Thyroid gland (tissue), 4 donors: ENCODE data around the gene RRBP1. TPM values are rescaled to one million over a fixed set of nuclear protein-coding genes. Genes with fewer than 3 reads are reported as not detected.

Experiments used
- DNase-seq, 2 donors: peaks; one replicate each; pipeline ENCODE4 v3.0.0-alpha.2; 2019
- H3K27ac ChIP-seq, 3 donors: fragments of 200-600 bp; sonication (generic); 1 replicate in 2 of 3; 2 replicates in 1 of 3; pipeline ENCODE4 v1.5.1; 2016 to 2019; ENCODE audit warnings: mild to moderate bottlenecking in 1 of 3, moderate library complexity in 1 of 3
- H3K27me3 ChIP-seq: fragments of 200-600 bp; sonication (generic); one replicate; pipeline ENCODE4 v1.5.1; 2019
- H3K36me3 ChIP-seq, 2 donors: fragments of 200-600 bp; sonication (generic); one replicate each; pipeline ENCODE4 v1.5.1; 2016 to 2019
- H3K4me1 ChIP-seq, 2 donors: fragments of 200-600 bp; sonication (generic); one replicate each; pipeline ENCODE4 v1.5.1; 2017 to 2019
- H3K4me3 ChIP-seq, 3 donors: fragments of 200-600 bp; sonication (generic); replicated peaks in 1 of 3; 1 replicate in 2 of 3; 2 replicates in 1 of 3; pipeline ENCODE4 v1.5.1; 2016; ENCODE audit warnings: mild to moderate bottlenecking in 1 of 3
- H3K9me3 ChIP-seq: fragments of 200-600 bp; sonication (generic); one replicate; pipeline ENCODE4 v1.5.1; 2017
- CTCF ChIP-seq, 6 experiments: fragments of 200-600 bp in 3 of 6; fragments of 450-650 bp in 3 of 6; sonication (generic) in 3 of 6; IDR thresholded peaks; one replicate each; pipeline ENCODE4 v1.5.1; 2016 to 2019; ENCODE audit warnings: antibody characterized with exemption in 6 of 6, mild to moderate bottlenecking in 2 of 6, inconsistent platforms in 1 of 6, moderate library complexity in 1 of 6
- POLR2A ChIP-seq, 2 donors: fragments of 450-650 bp; IDR thresholded peaks; one replicate each; pipeline ENCODE4 v1.6.1; 2017; ENCODE audit warnings: antibody characterized with exemption in 2 of 2, mild to moderate bottlenecking in 2 of 2, moderate library complexity in 1 of 2
- WGBS, 2 donors: methylation state at CpG; one replicate each; pipeline ENCODE4 v1.1.5; 2017; 5-methylcytosine and 5-hydroxymethylcytosine counted together
- intact Hi-C: fragments of 100-400 bp; cut with DNase I; formaldehyde crosslinking; loops from one replicate; pipeline ENCODE4 v1.15.1; 2023
- total RNA-seq, 4 donors: library from RNA; depleted of rRNA; stranded (reverse); fragments of >200 nt; gene quantifications; one replicate each; pipeline ENCODE4 v1.2.3, GENCODE V29; 2016

The RRBP1 gene
- total RNA-seq, 4 donors from 2014 or later = 149 to 287 (median 221) TPM

GRCh38 chr20:17655286-17655651, 26.8 kb downstream of the RRBP1 start:
- TF ChIP-seq POLR2A (IDR thresholded peaks at IDR 0.05) = no peak
- peak in 1 of 6 experiments; percentile 2 for TF ChIP-seq CTCF (IDR thresholded peaks at IDR 0.05)
- H3K27ac ChIP-seq = peak overlapping the region in 2 of 3 donors; percentile 18 to 62
- 69 to 79% methylated on average over 7 of the region's 7 CpGs for WGBS, 2 donors
- no peaks in the 10 kb centered on the region for H3K9me3 ChIP-seq
- H3K36me3 ChIP-seq = peaks cover 7 to 19% of the 10 kb centered on the region in 2 donors
- peaks cover 30 to 50% of the 10 kb centered on the region in 2 donors for H3K4me1 ChIP-seq
- H3K27me3 ChIP-seq = no peaks in the 10 kb centered on the region
- intact Hi-C loops = loop anchor here (10.0 kb wide), 1 partner anchor 250 kb away; no protein-coding TSS in a partner anchor
- H3K4me3 ChIP-seq = no peak overlapping the region
- no peak for DNase-seq

- H3K36me3 ChIP-seq = peaks cover 7 to 16% of the 10 kb centered on the region in 2 donors
- 40 to 46% methylated on average over 7 of the region's 7 CpGs for WGBS, 2 donors
- intact Hi-C loops = loop anchor here (10.0 kb wide), 1 partner anchor 250 kb away; no protein-coding TSS in a partner anchor
- no peaks in the 10 kb centered on the region for H3K27me3 ChIP-seq
- peaks cover 35 to 50% of the 10 kb centered on the region in 2 donors for H3K4me1 ChIP-seq
- no peaks in the 10 kb centered on the region for H3K9me3 ChIP-seq
- peak; percentile 74 to 80 for DNase-seq
- peak overlapping the region; percentile 27 to 62 (median 45) for H3K27ac ChIP-seq
- TF ChIP-seq CTCF (IDR thresholded peaks at IDR 0.05) (peak in 5 of 6 experiments; percentile 38 to 65 (median 51)), POLR2A (IDR thresholded peaks at IDR 0.05) (no peak)
- H3K4me3 ChIP-seq = no peak overlapping the region
These were observed 27.3 kb downstream of the RRBP1 start for GRCh38 chr20:17654649-17655285.

- WGBS, 2 donors = 88 to 92% methylated on average over 6 to 11 of the region's 11 CpGs
- Histone ChIP-seq H3K27me3 (no peaks in the 10 kb centered on the region), H3K27ac (peak overlapping the region; percentile 27 to 62 (median 45)), H3K9me3 (no peaks in the 10 kb centered on the region), H3K4me3 (no peak overlapping the region), H3K36me3 (peaks cover 7 to 12% of the 10 kb centered on the region in 2 donors), H3K4me1 (peaks cover 43 to 55% of the 10 kb centered on the region in 2 donors)
- intact Hi-C loops = loop anchor here (10.0 kb wide), 1 partner anchor 251 kb away; no protein-coding TSS in a partner anchor
- DNase-seq = no peak
- TF ChIP-seq POLR2A (IDR thresholded peaks at IDR 0.05) (no peak), CTCF (IDR thresholded peaks at IDR 0.05) (no peak)
These were observed 28.0 kb downstream of the RRBP1 start for GRCh38 chr20:17653835-17654648.

- WGBS, 2 donors = 57 to 69% methylated on average over 7 to 10 of the region's 10 CpGs
- intact Hi-C loops = loop anchor here (10.0 kb wide), 1 partner anchor 252 kb away; no protein-coding TSS in a partner anchor
These were observed 29.6 kb downstream of the RRBP1 start for GRCh38 chr20:17652411-17652810.

GRCh38 chr20:17651760-17652388, 30.2 kb downstream of the RRBP1 start:
- intact Hi-C loops = loop anchor here (10.0 kb wide), 1 partner anchor 253 kb away; no protein-coding TSS in a partner anchor
- DNase-seq = peak; percentile 80 to 86
- no peaks in the 10 kb centered on the region for H3K9me3 ChIP-seq
- no peaks in the 10 kb centered on the region for H3K36me3 ChIP-seq
- no peaks in the 10 kb centered on the region for H3K27me3 ChIP-seq
- peak overlapping the region; percentile 23 to 89 (median 52) for H3K27ac ChIP-seq
- H3K4me1 ChIP-seq = peaks cover 64 to 77% of the 10 kb centered on the region in 2 donors
- no peak overlapping the region for H3K4me3 ChIP-seq
- TF ChIP-seq POLR2A (IDR thresholded peaks at IDR 0.05) (no peak), CTCF (IDR thresholded peaks at IDR 0.05) (peak in 5 of 6 experiments; percentile 21 to 70 (median 49))
- 53% methylated on average over 2 of the region's 2 CpGs for WGBS, 2 donors

More at GRCh38 chr20:17652411-17652810, 29.6 kb downstream of the RRBP1 start:
- DNase-seq = no peak
- Histone ChIP-seq H3K36me3 (no peaks in the 10 kb centered on the region), H3K4me3 (no peak overlapping the region), H3K27me3 (no peaks in the 10 kb centered on the region), H3K27ac (peak overlapping the region; percentile 23 to 89 (median 52)), H3K9me3 (no peaks in the 10 kb centered on the region), H3K4me1 (peaks cover 59 to 71% of the 10 kb centered on the region in 2 donors)
- TF ChIP-seq POLR2A (IDR thresholded peaks at IDR 0.05) = no peak
